Stomach (tissue), 9 donors: Measurements from ENCODE around the gene SOST. TPM values are rescaled to one million over a fixed set of nuclear protein-coding genes. Genes with fewer than 3 reads are reported as not detected.

Experiments used
- DNase-seq, 2 donors: peaks; one replicate each; pipeline versions ENCODE4 v3.0.0 to v3.0.0-alpha.2; 2013 to 2019
- H3K27ac ChIP-seq, 5 donors: fragments of 200-600 bp in 4 of 5; sonication (generic) in 4 of 5; one replicate each; pipeline ENCODE4 v1.5.1; 2013 to 2019; ENCODE audit warnings: mild to moderate bottlenecking in 1 of 5, moderate library complexity in 1 of 5
- H3K27me3 ChIP-seq, 3 donors: fragments of 200-600 bp; sonication (generic); one replicate each; pipeline ENCODE4 v1.5.1; 2017 to 2019; ENCODE audit warnings: mixed run types in 1 of 3
- H3K36me3 ChIP-seq, 4 donors: fragments of 200-600 bp; sonication (generic); 1 replicate in 3 of 4; 2 replicates in 1 of 4; pipeline ENCODE4 v1.5.1; 2016 to 2019
- H3K4me1 ChIP-seq, 4 donors: fragments of 200-600 bp; sonication (generic); one replicate each; pipeline ENCODE4 v1.5.1; 2016 to 2019
- H3K4me3 ChIP-seq, 4 donors: fragments of 200-600 bp; sonication (generic) in 3 of 4; one replicate each; pipeline ENCODE4 v1.5.1; 2016 to 2019; ENCODE audit warnings: mild to moderate bottlenecking in 1 of 4
- H3K9me3 ChIP-seq, 4 donors: fragments of 200-600 bp; sonication (generic); one replicate each; pipeline ENCODE4 v1.5.1; 2016 to 2019
- CTCF ChIP-seq, 7 experiments: fragments of 450-650 bp in 4 of 7; fragments of 200-600 bp in 3 of 7; sonication (generic) in 3 of 7; IDR thresholded peaks; one replicate each; pipeline ENCODE4 v1.5.1; 2016 to 2019; ENCODE audit warnings: antibody characterized with exemption in 7 of 7, control low read depth in 2 of 7, mild to moderate bottlenecking in 1 of 7
- EP300 ChIP-seq: sonication (generic); formaldehyde crosslinking; IDR thresholded peaks from one replicate; pipeline ENCODE4 v1.6.1; 2017; ENCODE audit warnings: antibody characterized with exemption
- POLR2A ChIP-seq, 4 donors: fragments of 450-650 bp; IDR thresholded peaks; one replicate each; pipeline ENCODE4 v1.6.1; 2016; ENCODE audit warnings: antibody characterized with exemption in 4 of 4, control low read depth in 2 of 4, mild to moderate bottlenecking in 1 of 4, moderate library complexity in 1 of 4
- POLR2AphosphoS5 ChIP-seq, 3 donors: sonication (generic); formaldehyde crosslinking; IDR thresholded peaks; one replicate each; pipeline ENCODE4 v1.6.1; 2016; ENCODE audit warnings: antibody characterized with exemption in 3 of 3
- WGBS, 5 donors: extraction: QIAGEN DNeasy Blood & Tissue Kit in 3 of 5; methylation state at CpG; one replicate each; pipeline versions ENCODE4 v1.1.5 to v1.1.7; 2013 to 2018; 5-methylcytosine and 5-hydroxymethylcytosine counted together
- intact Hi-C: fragments of 100-400 bp; cut with DNase I; formaldehyde crosslinking; loops from one replicate; pipeline ENCODE4 v1.15.1; 2023; ENCODE audit warnings: low total_unique reads
- polyA plus RNA-seq, 3 donors: library from polyadenylated mRNA; stranded (reverse); fragments of 200-250 nt; gene quantifications; one replicate each; pipeline ENCODE4 v1.2.3, GENCODE V29; 2013
- total RNA-seq, 5 donors: library from RNA; depleted of rRNA; stranded (reverse); fragments of >200 nt; gene quantifications; one replicate each; pipeline versions ENCODE4 v1.1.0 to v1.2.3, GENCODE V29; 2014 to 2016
- donor health status: healthy with polysubstance abuse.
- donor health status: Bipolar disorder and iron deficiency.
- donor health status: healthy.

The SOST gene
- total and polyA plus RNA-seq, 8 donors: not detected

GRCh38 chr17:43722870-43723665 is 35.5 kb downstream of the SOST start:
- no peak overlapping the region for H3K27ac ChIP-seq
- 75 to 77% (median 76%) methylated on average over 8 of the region's 8 CpGs for WGBS, 5 donors
- intact Hi-C loops: no loop called here

GRCh38 chr17:43722269-43722619 is 36.3 kb downstream of the SOST start:
- intact Hi-C loops: no loop called here
- no peak overlapping the region for H3K27ac ChIP-seq
- DNase-seq: no peak

More at GRCh38 chr17:43722870-43723665, 35.5 kb downstream of the SOST start:
- TF ChIP-seq EP300 (no peak), CTCF (IDR thresholded peaks at IDR 0.05) (no peak), POLR2AphosphoS5 (IDR thresholded peaks at IDR 0.05) (no peak), POLR2A (IDR thresholded peaks at IDR 0.05) (no peak)
- H3K27me3 ChIP-seq: no peaks in the 10 kb centered on the region
- H3K36me3 ChIP-seq: no peaks in the 10 kb centered on the region
- H3K9me3 ChIP-seq: no peaks in the 10 kb centered on the region
- DNase-seq: no peak
- peaks cover 0 to 11% (median 2%) of the 10 kb centered on the region in 4 donors for H3K4me1 ChIP-seq
- no peak overlapping the region for H3K4me3 ChIP-seq

GRCh38 chr17:43721537-43722268 is 36.9 kb downstream of the SOST start:
- WGBS, 5 donors: 90 to 94% (median 92%) methylated on average over 4 of the region's 4 CpGs
- Histone ChIP-seq H3K36me3 (no peaks in the 10 kb centered on the region), H3K9me3 (no peaks in the 10 kb centered on the region), H3K4me1 (peaks cover 0 to 11% (median 2%) of the 10 kb centered on the region in 4 donors), H3K27me3 (no peaks in the 10 kb centered on the region), H3K27ac (no peak overlapping the region), H3K4me3 (peak overlapping the region in 1 of 4 donors; percentile 83)
- intact Hi-C loops: no loop called here
- TF ChIP-seq POLR2AphosphoS5 (IDR thresholded peaks at IDR 0.05) (no peak), CTCF (IDR thresholded peaks at IDR 0.05) (no peak), EP300 (no peak), POLR2A (IDR thresholded peaks at IDR 0.05) (no peak)
- DNase-seq: no peak

More at GRCh38 chr17:43722269-43722619, 36.3 kb downstream of the SOST start:
- Histone ChIP-seq H3K27me3 (no peaks in the 10 kb centered on the region), H3K9me3 (no peaks in the 10 kb centered on the region), H3K36me3 (no peaks in the 10 kb centered on the region), H3K4me1 (peaks cover 0 to 11% (median 2%) of the 10 kb centered on the region in 4 donors), H3K4me3 (no peak overlapping the region)
- 87 to 99% (median 97%) methylated on average over 3 of the region's 3 CpGs for WGBS, 5 donors
- TF ChIP-seq POLR2A (IDR thresholded peaks at IDR 0.05) (no peak), CTCF (IDR thresholded peaks at IDR 0.05) (no peak)

- DNase-seq: peak; percentile 78 to 94
- WGBS, 5 donors: 0 to 1% (median 1%) methylated on average over 41 to 64 of the region's 64 CpGs
- H3K27ac ChIP-seq: peak overlapping the region; percentile 90 to 95 (median 94)
- no peaks in the 10 kb centered on the region for H3K9me3 ChIP-seq
- H3K4me3 ChIP-seq: peak overlapping the region; percentile 60 to 83 (median 71)
- peaks cover 0 to 11% (median 2%) of the 10 kb centered on the region in 4 donors for H3K4me1 ChIP-seq
- H3K27me3 ChIP-seq: no peaks in the 10 kb centered on the region
- TF ChIP-seq POLR2AphosphoS5 (IDR thresholded peaks at IDR 0.05) (peak; percentile 48 to 90 (median 84)), POLR2A (IDR thresholded peaks at IDR 0.05) (no peak), CTCF (IDR thresholded peaks at IDR 0.05) (no peak), EP300 (no peak)
- intact Hi-C loops: no loop called here
- H3K36me3 ChIP-seq: no peaks in the 10 kb centered on the region
These were observed 38.1 kb downstream of the SOST start for GRCh38 chr17:43720311-43721060.
